Right lobe of liver (tissue), 6 donors: Measurements from ENCODE around the gene CHIT1. TPM values are rescaled to one million over a fixed set of nuclear protein-coding genes. Genes with fewer than 3 reads are reported as not detected.

Experiments used
- ATAC-seq, 4 donors: fragments of 200-7000 bp; cut with Tn5 transposase; one replicate each; pipeline ENCODE4 v1.9.1; 2020; ENCODE audit warnings: mild to moderate bottlenecking in 4 of 4, moderate library complexity in 4 of 4
- DNase-seq, 3 donors: peaks; one replicate each; pipeline ENCODE4 v3.0.0-alpha.2; 2020
- H3K27ac ChIP-seq, 3 donors: fragments of 200-600 bp; one replicate each; pipeline ENCODE4 v1.8.0; 2022
- H3K27me3 ChIP-seq, 2 donors: fragments of 200-600 bp; one replicate each; pipeline ENCODE4 v1.8.0; 2022
- H3K36me3 ChIP-seq, 4 donors: fragments of 200-600 bp; sonication (generic) in 1 of 4; one replicate each; pipeline versions ENCODE4 v1.5.1 to v1.8.0; 2017 to 2022; ENCODE audit warnings: control low read depth in 1 of 4
- H3K4me1 ChIP-seq, 4 donors: fragments of 200-600 bp; sonication (generic) in 1 of 4; one replicate each; pipeline versions ENCODE4 v1.5.1 to v1.8.0; 2017 to 2022; ENCODE audit warnings: control low read depth in 1 of 4
- H3K4me3 ChIP-seq, 3 donors: fragments of 200-600 bp; one replicate each; pipeline ENCODE4 v1.8.0; 2022
- H3K9me3 ChIP-seq, 4 donors: fragments of 200-600 bp; sonication (generic) in 1 of 4; one replicate each; pipeline versions ENCODE4 v1.5.1 to v1.8.0; 2017 to 2022; ENCODE audit warnings: control low read depth in 1 of 4
- CTCF ChIP-seq, 4 donors: fragments of 200-600 bp in 3 of 4; fragments of 450-650 bp in 1 of 4; IDR thresholded peaks; one replicate each; pipeline versions ENCODE4 v1.5.1 to v1.8.0; 2016 to 2022; ENCODE audit warnings: antibody characterized with exemption in 4 of 4, mild to moderate bottlenecking in 2 of 4
- POLR2A ChIP-seq: fragments of 450-650 bp; IDR thresholded peaks from one replicate; pipeline ENCODE4 v1.6.1; 2017; ENCODE audit warnings: antibody characterized with exemption, mild to moderate bottlenecking
- WGBS: methylation state at CpG from one replicate; pipeline ENCODE4 v1.1.6; 2018; ENCODE audit warnings: low coverage, low lambda C conversion rate; ENCODE audit not compliant: insufficient coverage; ENCODE audit errors: missing lambda C conversion rate; 5-methylcytosine and 5-hydroxymethylcytosine counted together
- intact Hi-C, 2 donors: fragments of 100-400 bp; cut with DNase I; formaldehyde crosslinking; loops; one replicate each; pipeline versions ENCODE4 v1.11.2 to v1.14.1; 2022
- total RNA-seq, 6 experiments: library from RNA; depleted of rRNA in 2 of 6; stranded (reverse); fragments of >200 nt in 2 of 6; fragmentation: NEBNext Ultra II Directional in 3 of 6; extraction: Animal tissue kit (Norgen Biotek cat#: 25700) in 3 of 6; gene quantifications; one replicate each; pipeline versions ENCODE4 v1.1.0 to v1.2.4, GENCODE V29; 2016 to 2023
- donor health status: DM: no; HTN: yes; CAD: no.
- donor health status: DM: no; HTN: no; CAD: no.
- donor health status: DM: no; HTN: no; CAD: no.
- donor health status: DM: no; HTN: yes; CAD: no.
- donor health status: DM: no; HTN: yes; CAD: no.

The CHIT1 gene
- total RNA-seq, 6 experiments from 2014 or later = 0.46 to 0.61 (median 0.46) TPM; not detected in 3

GRCh38 chr1:203273206-203273868, 43.9 kb upstream of the CHIT1 start:
- peaks cover 0 to 7% (median 0%) of the 10 kb centered on the region in 4 donors for H3K4me1 ChIP-seq
- H3K36me3 ChIP-seq = no peaks in the 10 kb centered on the region
- intact Hi-C loops = loop anchor here (5.0 to 10.0 kb wide), 4 partner anchors 59 to 236 kb away; no protein-coding TSS in a partner anchor
- ATAC-seq = peak; percentile 87 to 90 (median 88)
- no peaks in the 10 kb centered on the region for H3K27me3 ChIP-seq
- WGBS = 5% methylated on average over 12 of the region's 32 CpGs
- H3K9me3 ChIP-seq = no peaks in the 10 kb centered on the region
- H3K27ac ChIP-seq = peak overlapping the region in 2 of 3 donors; percentile 43 to 63
- H3K4me3 ChIP-seq = peak overlapping the region in 2 of 3 donors; percentile 12 to 17
- peak; percentile 97 to 99 (median 98) for TF ChIP-seq CTCF (IDR thresholded peaks at IDR 0.05)
- TF ChIP-seq POLR2A = no peak
- DNase-seq = peak; percentile 86 to 92 (median 90)

GRCh38 chr1:203272633-203273205, 43.2 kb upstream of the CHIT1 start:
- no peak for DNase-seq
- Histone ChIP-seq H3K27ac (no peak overlapping the region), H3K4me1 (peaks cover 0 to 10% (median 0%) of the 10 kb centered on the region in 4 donors), H3K9me3 (no peaks in the 10 kb centered on the region), H3K4me3 (no peak overlapping the region), H3K36me3 (no peaks in the 10 kb centered on the region), H3K27me3 (no peaks in the 10 kb centered on the region)
- 12% methylated on average over 13 of the region's 17 CpGs for WGBS
- ATAC-seq = no peak
- intact Hi-C loops = loop anchor here (5.0 to 10.0 kb wide), 4 partner anchors 60 to 235 kb away; no protein-coding TSS in a partner anchor
- no peak for TF ChIP-seq CTCF (IDR thresholded peaks at IDR 0.05)
- no peak for TF ChIP-seq POLR2A

- peaks cover 0 to 12% (median 0%) of the 10 kb centered on the region in 4 donors for H3K4me1 ChIP-seq
- TF ChIP-seq POLR2A (no peak), CTCF (IDR thresholded peaks at IDR 0.05) (no peak)
These were observed 42.6 kb upstream of the CHIT1 start for GRCh38 chr1:203271962-203272632.

GRCh38 chr1:203271018-203271743, 41.7 kb upstream of the CHIT1 start:
- no peak overlapping the region for H3K27ac ChIP-seq
- no peak for TF ChIP-seq CTCF (IDR thresholded peaks at IDR 0.05)
- no peak for TF ChIP-seq POLR2A
- no peak for DNase-seq
- no peaks in the 10 kb centered on the region for H3K9me3 ChIP-seq
- WGBS = 18% methylated on average over 7 of the region's 8 CpGs
- H3K4me1 ChIP-seq = peaks cover 0 to 12% (median 0%) of the 10 kb centered on the region in 4 donors
- no peaks in the 10 kb centered on the region for H3K36me3 ChIP-seq
- H3K27me3 ChIP-seq = no peaks in the 10 kb centered on the region
- no peak overlapping the region for H3K4me3 ChIP-seq
- intact Hi-C loops = loop anchor here (5.0 to 10.0 kb wide), 4 partner anchors 61 to 234 kb away; no protein-coding TSS in a partner anchor
- peak; percentile 17 to 38 (median 27) for ATAC-seq

More at GRCh38 chr1:203271962-203272632, 42.6 kb upstream of the CHIT1 start:
- DNase-seq (no peak), ATAC-seq (no peak)
- no peak overlapping the region for H3K27ac ChIP-seq
- intact Hi-C loops = loop anchor here (5.0 to 10.0 kb wide), 4 partner anchors 60 to 235 kb away; no protein-coding TSS in a partner anchor
- no peaks in the 10 kb centered on the region for H3K36me3 ChIP-seq
- no peaks in the 10 kb centered on the region for H3K9me3 ChIP-seq
- H3K4me3 ChIP-seq = no peak overlapping the region
- 18% methylated on average over 3 of the region's 6 CpGs for WGBS
- H3K27me3 ChIP-seq = no peaks in the 10 kb centered on the region
